ENCODE data around the gene KRT222.

The KRT222 gene

GRCh38 chr17:40623419-40624210 is 41.4 kb downstream of the KRT222 start:
- Histone ChIP-seq H3K4me3 (no peak overlapping the region), H3K9me3 (replicated peaks in 1 of 11) (no peaks in the 10 kb centered on the region), H4K20me1 (no peaks in the 10 kb centered on the region; a peak in 1 of 22 replicates), H3K4me1 (peaks cover 45 to 60% (median 58%) of the 10 kb centered on the region in 10 experiments), H3K27me3 (no peaks in the 10 kb centered on the region), H3K9ac (no peak overlapping the region), H3K36me3 (peaks cover 13 to 26% (median 21%) of the 10 kb centered on the region in 11 experiments), H3K4me2 (peak overlapping the region in 9 of 11 experiments; percentile 69 to 86 (median 75); a peak in 18 of 22 replicates), H3K27ac (peak overlapping the region in 1 of 11 experiments; percentile 75; a peak in 2 of 22 replicates)
- TF ChIP-seq Cebpa-rat (IDR thresholded peaks at IDR 0.05): no peak

- no peaks in the 10 kb centered on the region for H3K9me3 ChIP-seq (replicated peaks in 1 of 11)
- no peaks in the 10 kb centered on the region; a peak in 1 of 22 replicates for H4K20me1 ChIP-seq
- peak overlapping the region; percentile 50 to 86 (median 73) for H3K4me2 ChIP-seq
- H3K27ac ChIP-seq: peak overlapping the region in 9 of 11 experiments; percentile 3 to 75 (median 49); a peak in 14 of 22 replicates
- no peak overlapping the region for H3K4me3 ChIP-seq
- peaks cover 2 to 15% (median 10%) of the 10 kb centered on the region in 11 experiments; a peak in 18 of 22 replicates for H3K36me3 ChIP-seq
- H3K9ac ChIP-seq: peak overlapping the region in 6 of 11 experiments; percentile 1 to 18 (median 6); a peak in 5 of 22 replicates
- no peaks in the 10 kb centered on the region for H3K27me3 ChIP-seq
- peaks cover 55 to 69% (median 62%) of the 10 kb centered on the region in 10 experiments for H3K4me1 ChIP-seq
- no peak for TF ChIP-seq Cebpa-rat (IDR thresholded peaks at IDR 0.05)
Observed at GRCh38 chr17:40622509-40622928, 42.5 kb downstream of the KRT222 start.

GRCh38 chr17:40621578-40621977 is 43.4 kb downstream of the KRT222 start:
- peak overlapping the region in 2 of 11 experiments; percentile 60 to 75; a peak in 2 of 22 replicates for H3K27ac ChIP-seq
- no peak for TF ChIP-seq Cebpa-rat (IDR thresholded peaks at IDR 0.05)
- peaks cover 60 to 78% (median 67%) of the 10 kb centered on the region in 10 experiments for H3K4me1 ChIP-seq
- H3K9me3 ChIP-seq (replicated peaks in 1 of 11): no peaks in the 10 kb centered on the region
- H4K20me1 ChIP-seq: no peaks in the 10 kb centered on the region
- peak overlapping the region; percentile 50 to 86 (median 73); a peak in 18 of 22 replicates for H3K4me2 ChIP-seq
- peaks cover 0 to 5% (median under 1%) of the 10 kb centered on the region in 11 experiments; a peak in 6 of 22 replicates for H3K36me3 ChIP-seq
- H3K4me3 ChIP-seq: no peak overlapping the region
- no peaks in the 10 kb centered on the region for H3K27me3 ChIP-seq
- H3K9ac ChIP-seq: no peak overlapping the region

GRCh38 chr17:40621019-40621418 is 44.0 kb downstream of the KRT222 start:
- no peak for TF ChIP-seq Cebpa-rat (IDR thresholded peaks at IDR 0.05)
- H3K27me3 ChIP-seq: no peaks in the 10 kb centered on the region
- H3K36me3 ChIP-seq: no peaks in the 10 kb centered on the region
- no peaks in the 10 kb centered on the region for H4K20me1 ChIP-seq
- peak overlapping the region in 3 of 11 experiments; percentile 47 to 75 (median 60); a peak in 4 of 22 replicates for H3K27ac ChIP-seq
- no peak overlapping the region for H3K4me3 ChIP-seq
- peaks cover 65 to 84% (median 73%) of the 10 kb centered on the region in 10 experiments for H3K4me1 ChIP-seq
- H3K9me3 ChIP-seq (replicated peaks in 1 of 11): no peaks in the 10 kb centered on the region
- H3K4me2 ChIP-seq: peak overlapping the region in 9 of 11 experiments; percentile 49 to 78 (median 73); a peak in 15 of 22 replicates
- no peak overlapping the region for H3K9ac ChIP-seq

GRCh38 chr17:40618754-40619625 is 46.0 kb downstream of the KRT222 start:
- peaks cover 73 to 98% (median 85%) of the 10 kb centered on the region in 10 experiments for H3K4me1 ChIP-seq
- TF ChIP-seq Cebpa-rat (IDR thresholded peaks at IDR 0.05): no peak
- peak overlapping the region in 5 of 11 experiments; percentile 57 to 75 (median 61); a peak in 7 of 22 replicates for H3K27ac ChIP-seq
- H3K4me3 ChIP-seq: no peak overlapping the region
- no peaks in the 10 kb centered on the region for H3K27me3 ChIP-seq
- no peaks in the 10 kb centered on the region for H3K9me3 ChIP-seq (replicated peaks in 1 of 11)
- H4K20me1 ChIP-seq: no peaks in the 10 kb centered on the region
- H3K36me3 ChIP-seq: no peaks in the 10 kb centered on the region
- H3K9ac ChIP-seq: peak overlapping the region in 2 of 11 experiments; percentile 13 to 63; a peak in 2 of 22 replicates
- peak overlapping the region; percentile 49 to 78 (median 70); a peak in 20 of 22 replicates for H3K4me2 ChIP-seq

- H3K9me3 ChIP-seq (replicated peaks in 1 of 11): no peaks in the 10 kb centered on the region
- no peaks in the 10 kb centered on the region for H4K20me1 ChIP-seq
- peak in 5 of 11 experiments; percentile 27 to 81 (median 53); a peak in 6 of 22 replicates for TF ChIP-seq Cebpa-rat (IDR thresholded peaks at IDR 0.05)
- no peaks in the 10 kb centered on the region for H3K27me3 ChIP-seq
- peak overlapping the region in 9 of 11 experiments; percentile 6 to 84 (median 69); a peak in 15 of 22 replicates for H3K4me2 ChIP-seq
- H3K4me3 ChIP-seq: no peak overlapping the region
- peak overlapping the region in 6 of 11 experiments; percentile 41 to 76 (median 68); a peak in 11 of 22 replicates for H3K27ac ChIP-seq
- H3K36me3 ChIP-seq: no peaks in the 10 kb centered on the region
- peak overlapping the region in 2 of 11 experiments; percentile 36 to 38; a peak in 4 of 22 replicates for H3K9ac ChIP-seq
- peaks cover 60 to 86% (median 74%) of the 10 kb centered on the region in 10 experiments for H3K4me1 ChIP-seq
Observed at GRCh38 chr17:40617678-40618240, 47.2 kb downstream of the KRT222 start.

GRCh38 chr17:40616592-40616991 is 48.4 kb downstream of the KRT222 start:
- no peaks in the 10 kb centered on the region for H3K9me3 ChIP-seq (replicated peaks in 1 of 11)
- H3K27ac ChIP-seq: peak overlapping the region in 8 of 11 experiments; percentile 7 to 76 (median 62); a peak in 14 of 22 replicates
- no peak overlapping the region for H3K4me3 ChIP-seq
- H3K4me2 ChIP-seq: peak overlapping the region in 8 of 11 experiments; percentile 40 to 84 (median 76); a peak in 12 of 22 replicates
- peaks cover 49 to 75% (median 62%) of the 10 kb centered on the region in 10 experiments for H3K4me1 ChIP-seq
- H3K9ac ChIP-seq: no peak overlapping the region
- TF ChIP-seq Cebpa-rat (IDR thresholded peaks at IDR 0.05): no peak
- H3K36me3 ChIP-seq: no peaks in the 10 kb centered on the region
- no peaks in the 10 kb centered on the region for H3K27me3 ChIP-seq
- no peaks in the 10 kb centered on the region for H4K20me1 ChIP-seq

- Histone ChIP-seq H3K27ac (peak overlapping the region in 9 of 11 experiments; percentile 0 to 76 (median 64); a peak in 16 of 22 replicates), H3K27me3 (no peaks in the 10 kb centered on the region)
Observed at GRCh38 chr17:40615841-40616476, 49.0 kb downstream of the KRT222 start.

More at GRCh38 chr17:40615841-40616476, 49.0 kb downstream of the KRT222 start:
- Histone ChIP-seq H3K4me2 (peak overlapping the region; percentile 40 to 84 (median 74)), H3K9ac (peak overlapping the region in 7 of 11 experiments; percentile 20 to 50 (median 35); a peak in 8 of 22 replicates), H3K9me3 (replicated peaks in 1 of 11) (no peaks in the 10 kb centered on the region), H4K20me1 (no peaks in the 10 kb centered on the region), H3K4me3 (no peak overlapping the region; a peak in 1 of 20 replicates), H3K36me3 (no peaks in the 10 kb centered on the region), H3K4me1 (peaks cover 42 to 70% (median 57%) of the 10 kb centered on the region in 10 experiments)
- TF ChIP-seq Cebpa-rat (IDR thresholded peaks at IDR 0.05): no peak

Measured in BLaER1 treated with 17β-estradiol and CSF1 and Interleukin-3, amounts not matched to agents 10 nM and 100 nM (cell line).